HEK293 (cell line): ENCODE data around the gene NR2F2.

Experiments
- CTCF ChIA-PET: fragments of 350-600 bp; formaldehyde crosslinking; extraction: SDS; loops from one replicate; lab custom pipeline; 2021; ENCODE audit warnings: antibody characterized with exemption; lab: Yijun Ruan, JAX
- POLR2A ChIA-PET: fragments of 300-600 bp; formaldehyde crosslinking; extraction: SDS; loops from one replicate; lab custom pipeline; 2020; ENCODE audit warnings: antibody characterized with exemption, inconsistent platforms; lab: Yijun Ruan, JAX
- H3K27ac ChIP-seq: fragments of 200-500 bp; sonication (Bioruptor generic); 2 replicates; pipeline ENCODE4 v1.5.1; 2014; ENCODE audit warnings: low read depth, low read length, control low read depth, inconsistent platforms; ENCODE audit errors: extremely low read depth
- H3K36me3 ChIP-seq, 2 experiments: fragments of 200-500 bp in 1 of 2; sonication (Bioruptor generic) in 1 of 2; 1 replicate in 1 of 2; 2 replicates in 1 of 2; pipeline ENCODE4 v1.5.1; 2014 to 2017; ENCODE audit warnings: inconsistent platforms in 2 of 2, low read length in 2 of 2; ENCODE audit not compliant: control insufficient read depth in 2 of 2, insufficient read depth in 1 of 2
- H3K4me1 ChIP-seq: fragments of 200-500 bp; sonication (Bioruptor generic); 2 replicates; pipeline ENCODE4 v1.5.1; 2014; ENCODE audit warnings: mild to moderate bottlenecking, low read length, inconsistent platforms; ENCODE audit not compliant: control insufficient read depth, insufficient read depth
- H3K4me3 ChIP-seq: 2 replicates; pipeline ENCODE4 v1.5.1; 2011; ENCODE audit warnings: low read depth, mild to moderate bottlenecking, control low read depth, low read length, moderate library complexity
- H3K9me3 ChIP-seq: fragments of 200-500 bp; sonication (Bioruptor generic); 2 replicates; pipeline ENCODE4 v1.5.1; 2014; ENCODE audit warnings: low read depth, low read length, inconsistent platforms; ENCODE audit not compliant: control insufficient read depth, insufficient read depth
- EGR2 ChIP-seq: fragments of 450-650 bp; formaldehyde crosslinking; IDR thresholded peaks from 2 replicates; pipeline ENCODE4 v1.5.1; 2016; ENCODE audit warnings: low read depth, missing biosample characterization, missing genetic modification characterization
- REPIN1 ChIP-seq: fragments of 450-650 bp; formaldehyde crosslinking; IDR thresholded peaks from 2 replicates; pipeline ENCODE4 v1.5.1; 2017; ENCODE audit warnings: missing biosample characterization, missing genetic modification characterization, low read depth
- SETDB1 ChIP-seq: IDR thresholded peaks from one replicate; pipeline ENCODE4 v1.6.1; 2017; ENCODE audit warnings: mild to moderate bottlenecking, low read length, moderate library complexity, mixed read lengths; ENCODE audit not compliant: insufficient read length
- ZBTB21 ChIP-seq: fragments of 450-650 bp; formaldehyde crosslinking; IDR thresholded peaks from 2 replicates; pipeline ENCODE4 v1.5.1; 2017; ENCODE audit warnings: missing biosample characterization, missing genetic modification characterization
- ZFP41 ChIP-seq: fragments of 450-650 bp; formaldehyde crosslinking; IDR thresholded peaks from 2 replicates; pipeline ENCODE4 v1.5.1; 2016; ENCODE audit warnings: missing biosample characterization, missing genetic modification characterization, borderline replicate concordance
- ZFP69B ChIP-seq: fragments of 450-650 bp; formaldehyde crosslinking; IDR thresholded peaks from 2 replicates; pipeline ENCODE4 v1.5.1; 2016; ENCODE audit warnings: missing biosample characterization, missing genetic modification characterization
- ZNF10 ChIP-seq: fragments of 450-650 bp; formaldehyde crosslinking; IDR thresholded peaks from 2 replicates; pipeline ENCODE4 v1.5.1; 2017; ENCODE audit warnings: missing biosample characterization, missing genetic modification characterization
- ZNF155 ChIP-seq: fragments of 450-650 bp; formaldehyde crosslinking; IDR thresholded peaks from 2 replicates; pipeline ENCODE4 v1.5.1; 2016; ENCODE audit warnings: missing biosample characterization, missing genetic modification characterization
- ZNF169 ChIP-seq: fragments of 450-650 bp; formaldehyde crosslinking; IDR thresholded peaks from 2 replicates; pipeline ENCODE4 v1.5.1; 2016; ENCODE audit warnings: missing biosample characterization, missing genetic modification characterization
- ZNF174 ChIP-seq: fragments of 450-650 bp; formaldehyde crosslinking; IDR thresholded peaks from 2 replicates; pipeline ENCODE4 v1.5.0; 2017; ENCODE audit warnings: missing biosample characterization, mild to moderate bottlenecking, missing genetic modification characterization
- ZNF223 ChIP-seq: fragments of 450-650 bp; formaldehyde crosslinking; IDR thresholded peaks from 2 replicates; pipeline ENCODE4 v1.5.1; 2016; ENCODE audit warnings: missing biosample characterization, missing genetic modification characterization
- ZNF239 ChIP-seq: fragments of 450-650 bp; formaldehyde crosslinking; IDR thresholded peaks from 2 replicates; pipeline ENCODE4 v1.5.1; 2016; ENCODE audit warnings: missing biosample characterization, missing genetic modification characterization
- ZNF24 ChIP-seq: fragments of 450-650 bp; formaldehyde crosslinking; IDR thresholded peaks from 2 replicates; pipeline ENCODE4 v1.5.1; 2016; ENCODE audit warnings: missing biosample characterization, missing genetic modification characterization
- ZNF266 ChIP-seq: fragments of 450-650 bp; formaldehyde crosslinking; IDR thresholded peaks from 2 replicates; pipeline ENCODE4 v1.5.1; 2016; ENCODE audit warnings: missing biosample characterization, missing genetic modification characterization, low read depth
- ZNF354C ChIP-seq: fragments of 450-650 bp; formaldehyde crosslinking; IDR thresholded peaks from 2 replicates; pipeline ENCODE4 v1.5.1; 2016; ENCODE audit warnings: missing biosample characterization, missing genetic modification characterization, low read depth, borderline replicate concordance
- ZNF530 ChIP-seq: fragments of 450-650 bp; formaldehyde crosslinking; IDR thresholded peaks from 2 replicates; pipeline ENCODE4 v1.5.1; 2016; ENCODE audit warnings: low read depth, missing biosample characterization, missing genetic modification characterization
- ZNF555 ChIP-seq: fragments of 450-650 bp; formaldehyde crosslinking; conservative IDR thresholded peaks from 2 replicates; pipeline ENCODE4 v1.5.1; 2017; ENCODE audit warnings: missing biosample characterization, mild to moderate bottlenecking, missing genetic modification characterization, inconsistent platforms
- ZNF623 ChIP-seq: fragments of 450-650 bp; formaldehyde crosslinking; IDR thresholded peaks from 2 replicates; pipeline ENCODE4 v1.5.1; 2016; ENCODE audit warnings: missing biosample characterization, missing genetic modification characterization
- ZNF626 ChIP-seq: fragments of 450-650 bp; sonication (Bioruptor Pico); formaldehyde crosslinking; IDR thresholded peaks from 2 replicates; pipeline ENCODE4 v1.5.1; 2018; ENCODE audit warnings: missing biosample characterization, missing genetic modification characterization, inconsistent platforms
- ZNF660 ChIP-seq: fragments of 450-650 bp; IDR thresholded peaks from 2 replicates; pipeline ENCODE4 v1.5.1; 2018; ENCODE audit warnings: missing biosample characterization, mild to moderate bottlenecking, missing genetic modification characterization
- TF ChIP-seq, protein P1 (sequence below): fragments of 450-650 bp; formaldehyde crosslinking; IDR thresholded peaks from 2 replicates; pipeline ENCODE4 v1.5.1; 2017; ENCODE audit warnings: missing biosample characterization, mild to moderate bottlenecking, missing genetic modification characterization, moderate library complexity
- TF ChIP-seq, protein P2 (sequence below): fragments of 450-650 bp; formaldehyde crosslinking; IDR thresholded peaks from 2 replicates; pipeline ENCODE4 v1.5.1; 2017; ENCODE audit warnings: missing biosample characterization, missing genetic modification characterization
- TF ChIP-seq, protein P3 (sequence below): fragments of 450-650 bp; formaldehyde crosslinking; IDR thresholded peaks from 2 replicates; pipeline ENCODE4 v1.5.1; 2016; ENCODE audit warnings: missing biosample characterization, missing genetic modification characterization
- TF ChIP-seq, protein P4 (sequence below): fragments of 450-650 bp; formaldehyde crosslinking; IDR thresholded peaks from 2 replicates; pipeline ENCODE4 v1.5.1; 2016; ENCODE audit warnings: missing biosample characterization, missing genetic modification characterization
- TF ChIP-seq, protein P5 (sequence below): fragments of 450-650 bp; formaldehyde crosslinking; IDR thresholded peaks from 2 replicates; pipeline ENCODE4 v1.5.1; 2017; ENCODE audit warnings: missing biosample characterization, missing genetic modification characterization
- TF ChIP-seq, protein P6 (sequence below): fragments of 450-650 bp; IDR thresholded peaks from 2 replicates; pipeline ENCODE4 v1.5.1; 2018; ENCODE audit warnings: missing biosample characterization, mild to moderate bottlenecking, missing genetic modification characterization

The NR2F2 gene

DNA sequence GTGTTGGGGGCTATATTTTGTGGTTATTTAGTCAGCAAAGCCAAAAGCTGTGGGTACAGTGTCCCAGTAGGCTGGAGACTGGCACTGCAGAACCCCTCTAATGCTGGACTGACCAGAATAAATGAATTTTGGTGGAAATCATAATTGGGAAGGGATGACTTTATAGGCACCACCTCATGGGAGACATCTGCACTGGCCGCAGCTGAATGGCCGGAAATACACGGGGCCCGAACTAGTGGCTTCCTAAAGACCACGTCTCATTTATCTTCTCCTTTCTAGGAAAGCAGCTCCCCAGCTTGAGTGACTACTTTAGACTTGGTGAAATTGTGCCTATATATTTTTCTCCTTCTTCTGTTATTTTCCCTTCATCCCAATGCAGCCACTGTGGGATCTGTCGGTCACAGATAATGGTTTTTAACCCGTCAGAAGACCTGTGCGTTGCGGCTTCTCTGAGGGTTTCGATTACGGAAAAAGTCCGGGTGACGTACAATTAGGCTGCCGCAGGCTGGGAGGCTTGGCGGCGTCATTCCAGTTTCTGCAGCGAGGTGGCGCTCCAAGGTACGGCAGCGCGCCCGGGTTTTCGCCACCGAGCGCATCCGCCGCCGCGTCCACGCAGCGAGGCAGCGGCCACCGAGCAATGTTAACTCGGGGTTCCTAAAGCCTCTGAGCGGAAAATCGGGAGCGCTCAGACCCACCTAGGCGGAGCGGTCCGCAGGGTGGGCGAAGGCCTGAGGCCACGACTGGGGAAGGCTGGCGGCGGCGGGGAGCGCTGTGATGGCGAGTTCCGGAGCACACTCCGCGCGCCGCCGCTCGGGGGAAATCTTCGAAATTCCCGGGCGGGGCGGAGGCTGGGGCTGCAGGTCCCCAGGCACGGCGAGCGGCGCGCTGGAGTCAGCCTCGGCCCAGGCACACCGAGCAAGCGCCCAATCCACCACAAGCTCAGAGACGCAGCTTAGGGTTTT, 26.3 kb downstream of the NR2F2 start:
- peak overlapping the region; percentile 63 for H3K4me3 ChIP-seq
- ChIA-PET POLR2A (interaction anchor here (0.6 to 2.3 kb wide), 9 partner anchors 17 to 337 kb away, joined by 3 to 9 read pairs (median 5); partner anchors contain the start of gene NR2F2), CTCF (interaction anchor here (0.5 to 3.6 kb wide), 33 partner anchors 10 to 1678 kb away, joined by 3 to 29 read pairs (median 4); no protein-coding TSS in a partner anchor)
- no peaks in the 10 kb centered on the region for H3K9me3 ChIP-seq
- H3K36me3 ChIP-seq: peaks cover 0 to 7% of the 10 kb centered on the region in 2 experiments; a peak in 1 of 3 replicates
- H3K27ac ChIP-seq: peak overlapping the region; percentile 65; the same call in 1 of the 2 replicates
- H3K4me1 ChIP-seq: peaks cover 18% of the 10 kb centered on the region
- TF ChIP-seq, protein P1, sequence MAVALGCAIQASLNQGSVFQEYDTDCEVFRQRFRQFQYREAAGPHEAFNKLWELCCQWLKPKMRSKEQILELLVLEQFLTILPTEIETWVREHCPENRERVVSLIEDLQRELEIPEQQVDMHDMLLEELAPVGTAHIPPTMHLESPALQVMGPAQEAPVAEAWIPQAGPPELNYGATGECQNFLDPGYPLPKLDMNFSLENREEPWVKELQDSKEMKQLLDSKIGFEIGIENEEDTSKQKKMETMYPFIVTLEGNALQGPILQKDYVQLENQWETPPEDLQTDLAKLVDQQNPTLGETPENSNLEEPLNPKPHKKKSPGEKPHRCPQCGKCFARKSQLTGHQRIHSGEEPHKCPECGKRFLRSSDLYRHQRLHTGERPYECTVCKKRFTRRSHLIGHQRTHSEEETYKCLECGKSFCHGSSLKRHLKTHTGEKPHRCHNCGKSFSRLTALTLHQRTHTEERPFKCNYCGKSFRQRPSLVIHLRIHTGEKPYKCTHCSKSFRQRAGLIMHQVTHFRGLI (tag by site-specific recombination): peak; percentile 45; the same call in 1 of the 2 replicates
- no peak for TF ChIP-seq ZNF10 (tag by site-specific recombination)
- no peak for TF ChIP-seq ZNF174
- TF ChIP-seq ZNF530: no peak
- TF ChIP-seq ZNF239 (tag by site-specific recombination): no peak
- TF ChIP-seq ZNF169 (tag by site-specific recombination): no peak
- no peak for TF ChIP-seq ZNF555 (tag by site-specific recombination)
- TF ChIP-seq, protein P2, sequence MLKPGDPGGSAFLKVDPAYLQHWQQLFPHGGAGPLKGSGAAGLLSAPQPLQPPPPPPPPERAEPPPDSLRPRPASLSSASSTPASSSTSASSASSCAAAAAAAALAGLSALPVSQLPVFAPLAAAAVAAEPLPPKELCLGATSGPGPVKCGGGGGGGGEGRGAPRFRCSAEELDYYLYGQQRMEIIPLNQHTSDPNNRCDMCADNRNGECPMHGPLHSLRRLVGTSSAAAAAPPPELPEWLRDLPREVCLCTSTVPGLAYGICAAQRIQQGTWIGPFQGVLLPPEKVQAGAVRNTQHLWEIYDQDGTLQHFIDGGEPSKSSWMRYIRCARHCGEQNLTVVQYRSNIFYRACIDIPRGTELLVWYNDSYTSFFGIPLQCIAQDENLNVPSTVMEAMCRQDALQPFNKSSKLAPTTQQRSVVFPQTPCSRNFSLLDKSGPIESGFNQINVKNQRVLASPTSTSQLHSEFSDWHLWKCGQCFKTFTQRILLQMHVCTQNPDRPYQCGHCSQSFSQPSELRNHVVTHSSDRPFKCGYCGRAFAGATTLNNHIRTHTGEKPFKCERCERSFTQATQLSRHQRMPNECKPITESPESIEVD (tag by site-specific recombination): peak; percentile 30; the same call in 1 of the 2 replicates
- TF ChIP-seq, protein P3, sequence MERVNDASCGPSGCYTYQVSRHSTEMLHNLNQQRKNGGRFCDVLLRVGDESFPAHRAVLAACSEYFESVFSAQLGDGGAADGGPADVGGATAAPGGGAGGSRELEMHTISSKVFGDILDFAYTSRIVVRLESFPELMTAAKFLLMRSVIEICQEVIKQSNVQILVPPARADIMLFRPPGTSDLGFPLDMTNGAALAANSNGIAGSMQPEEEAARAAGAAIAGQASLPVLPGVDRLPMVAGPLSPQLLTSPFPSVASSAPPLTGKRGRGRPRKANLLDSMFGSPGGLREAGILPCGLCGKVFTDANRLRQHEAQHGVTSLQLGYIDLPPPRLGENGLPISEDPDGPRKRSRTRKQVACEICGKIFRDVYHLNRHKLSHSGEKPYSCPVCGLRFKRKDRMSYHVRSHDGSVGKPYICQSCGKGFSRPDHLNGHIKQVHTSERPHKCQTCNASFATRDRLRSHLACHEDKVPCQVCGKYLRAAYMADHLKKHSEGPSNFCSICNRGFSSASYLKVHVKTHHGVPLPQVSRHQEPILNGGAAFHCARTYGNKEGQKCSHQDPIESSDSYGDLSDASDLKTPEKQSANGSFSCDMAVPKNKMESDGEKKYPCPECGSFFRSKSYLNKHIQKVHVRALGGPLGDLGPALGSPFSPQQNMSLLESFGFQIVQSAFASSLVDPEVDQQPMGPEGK (tag by site-specific recombination): peak; percentile 91
- TF ChIP-seq ZBTB21 (tag by site-specific recombination): peak; percentile 90
- TF ChIP-seq ZNF660 (tag by site-specific recombination): peak; percentile 86; the same call in 1 of the 2 replicates
- no peak for TF ChIP-seq ZNF223 (tag by site-specific recombination)
- TF ChIP-seq ZNF266 (tag by site-specific recombination): no peak
- no peak for TF ChIP-seq SETDB1
- TF ChIP-seq ZNF24: no peak
- peak; percentile 6; the same call in 1 of the 2 replicates for TF ChIP-seq ZNF623
- no peak for TF ChIP-seq ZNF626 (tag by site-specific recombination)
- no peak for TF ChIP-seq ZNF354C (tag by site-specific recombination)
- TF ChIP-seq ZFP41 (tag by site-specific recombination): no peak
- TF ChIP-seq ZFP69B: peak; percentile 51; the same call in 1 of the 2 replicates
- TF ChIP-seq, protein P4, sequence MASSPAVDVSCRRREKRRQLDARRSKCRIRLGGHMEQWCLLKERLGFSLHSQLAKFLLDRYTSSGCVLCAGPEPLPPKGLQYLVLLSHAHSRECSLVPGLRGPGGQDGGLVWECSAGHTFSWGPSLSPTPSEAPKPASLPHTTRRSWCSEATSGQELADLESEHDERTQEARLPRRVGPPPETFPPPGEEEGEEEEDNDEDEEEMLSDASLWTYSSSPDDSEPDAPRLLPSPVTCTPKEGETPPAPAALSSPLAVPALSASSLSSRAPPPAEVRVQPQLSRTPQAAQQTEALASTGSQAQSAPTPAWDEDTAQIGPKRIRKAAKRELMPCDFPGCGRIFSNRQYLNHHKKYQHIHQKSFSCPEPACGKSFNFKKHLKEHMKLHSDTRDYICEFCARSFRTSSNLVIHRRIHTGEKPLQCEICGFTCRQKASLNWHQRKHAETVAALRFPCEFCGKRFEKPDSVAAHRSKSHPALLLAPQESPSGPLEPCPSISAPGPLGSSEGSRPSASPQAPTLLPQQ (tag by site-specific recombination): peak; percentile 68
- no peak for TF ChIP-seq REPIN1 (tag by site-specific recombination)
- TF ChIP-seq EGR2 (tag by site-specific recombination): no peak
- TF ChIP-seq, protein P5, sequence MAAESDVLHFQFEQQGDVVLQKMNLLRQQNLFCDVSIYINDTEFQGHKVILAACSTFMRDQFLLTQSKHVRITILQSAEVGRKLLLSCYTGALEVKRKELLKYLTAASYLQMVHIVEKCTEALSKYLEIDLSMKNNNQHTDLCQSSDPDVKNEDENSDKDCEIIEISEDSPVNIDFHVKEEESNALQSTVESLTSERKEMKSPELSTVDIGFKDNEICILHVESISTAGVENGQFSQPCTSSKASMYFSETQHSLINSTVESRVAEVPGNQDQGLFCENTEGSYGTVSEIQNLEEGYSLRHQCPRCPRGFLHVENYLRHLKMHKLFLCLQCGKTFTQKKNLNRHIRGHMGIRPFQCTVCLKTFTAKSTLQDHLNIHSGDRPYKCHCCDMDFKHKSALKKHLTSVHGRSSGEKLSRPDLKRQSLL: no peak
- TF ChIP-seq, protein P6, sequence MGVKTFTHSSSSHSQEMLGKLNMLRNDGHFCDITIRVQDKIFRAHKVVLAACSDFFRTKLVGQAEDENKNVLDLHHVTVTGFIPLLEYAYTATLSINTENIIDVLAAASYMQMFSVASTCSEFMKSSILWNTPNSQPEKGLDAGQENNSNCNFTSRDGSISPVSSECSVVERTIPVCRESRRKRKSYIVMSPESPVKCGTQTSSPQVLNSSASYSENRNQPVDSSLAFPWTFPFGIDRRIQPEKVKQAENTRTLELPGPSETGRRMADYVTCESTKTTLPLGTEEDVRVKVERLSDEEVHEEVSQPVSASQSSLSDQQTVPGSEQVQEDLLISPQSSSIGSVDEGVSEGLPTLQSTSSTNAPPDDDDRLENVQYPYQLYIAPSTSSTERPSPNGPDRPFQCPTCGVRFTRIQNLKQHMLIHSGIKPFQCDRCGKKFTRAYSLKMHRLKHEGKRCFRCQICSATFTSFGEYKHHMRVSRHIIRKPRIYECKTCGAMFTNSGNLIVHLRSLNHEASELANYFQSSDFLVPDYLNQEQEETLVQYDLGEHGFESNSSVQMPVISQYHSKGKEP (tag by site-specific recombination): no peak
- TF ChIP-seq ZNF155 (tag by site-specific recombination): no peak
